GM19468 (cell line): ENCODE measurements around the gene BCOR.

Experiments
- ATAC-seq: cut with Tn5 transposase; IDR thresholded peaks from one replicate; pipeline ENCODE4 v1.9.1; 2021; ENCODE audit warnings: mild to moderate bottlenecking, moderate library complexity, moderate number of reproducible peaks; ENCODE audit not compliant: unreplicated experiment; ENCODE audit errors: extremely low read depth

Gene BCOR

GRCh38 chrX:40087425-40088298 lies 10.1 kb downstream of the BCOR start:
- no peak for ATAC-seq

DNA sequence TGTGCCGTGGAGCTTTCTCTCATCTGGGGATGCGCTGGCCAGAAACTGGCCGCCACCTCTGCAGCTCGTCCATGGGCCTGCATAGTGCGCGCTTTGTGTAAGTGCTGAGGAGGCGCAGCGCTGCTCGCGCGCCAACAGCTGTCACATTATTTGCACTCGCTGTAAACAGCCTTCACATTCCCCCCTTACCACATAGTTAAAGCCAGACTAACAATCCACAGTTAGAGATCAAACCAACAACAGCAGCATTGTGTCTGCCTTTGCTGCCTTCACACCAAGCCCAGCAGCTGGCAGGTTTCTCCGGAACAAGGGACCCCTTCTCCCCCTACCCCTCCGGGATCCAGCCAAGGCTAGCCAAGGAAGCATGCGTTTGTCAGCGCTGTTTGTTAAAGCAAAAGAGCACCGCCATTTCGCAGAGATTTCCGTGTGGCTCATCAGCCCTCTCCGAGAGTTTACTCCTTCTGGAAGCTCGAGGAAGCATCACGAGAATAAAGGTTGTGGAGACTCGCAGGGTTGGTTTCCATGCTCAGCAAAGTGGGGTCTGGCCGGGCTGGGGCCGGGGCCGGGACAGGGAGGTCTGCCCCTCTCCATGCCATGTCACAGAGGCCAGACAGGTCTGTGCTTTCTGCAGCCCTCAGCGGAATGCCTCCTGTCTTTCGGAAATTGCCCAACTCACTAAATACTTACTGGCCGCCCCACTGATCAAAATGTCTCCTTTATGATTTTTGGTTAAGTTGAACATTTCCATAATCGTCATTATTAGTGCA lies 11.0 kb downstream of the BCOR start:
- no peak for ATAC-seq

GRCh38 chrX:40085714-40086113 lies 12.0 kb downstream of the BCOR start:
- ATAC-seq, result no peak

- no peak for ATAC-seq
Measured at GRCh38 chrX:40085102-40085551, 12.6 kb downstream of the BCOR start.

DNA sequence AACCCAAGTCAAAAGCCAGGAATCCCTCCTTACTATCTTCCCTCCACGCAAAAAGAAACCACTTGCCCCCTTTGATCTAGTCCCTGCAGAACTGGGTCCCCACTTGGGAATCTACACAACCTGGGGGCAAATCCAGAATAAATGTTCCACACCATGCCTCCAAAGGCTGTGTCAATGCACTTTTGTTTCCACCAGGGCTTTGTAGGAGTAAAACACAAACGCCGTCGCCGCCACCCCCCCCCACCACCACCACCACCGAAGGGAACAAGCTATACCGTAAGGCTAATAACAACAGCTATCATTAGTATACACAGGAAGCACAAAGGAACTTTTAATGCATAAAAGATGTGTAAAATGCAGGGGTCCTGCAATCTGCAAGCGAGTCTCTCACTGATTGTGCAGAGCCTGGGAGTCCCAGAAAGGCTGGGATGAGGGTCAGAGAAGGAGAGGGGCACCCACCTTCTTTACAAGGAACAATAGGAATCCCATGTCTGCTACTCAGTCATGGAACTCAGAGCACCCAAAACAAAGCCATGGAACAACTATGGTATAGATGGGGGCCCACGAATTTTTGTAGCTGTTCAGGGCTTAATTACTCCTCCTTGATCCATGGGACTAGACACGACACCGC lies 13.2 kb downstream of the BCOR start:
- ATAC-seq, result no peak

DNA sequence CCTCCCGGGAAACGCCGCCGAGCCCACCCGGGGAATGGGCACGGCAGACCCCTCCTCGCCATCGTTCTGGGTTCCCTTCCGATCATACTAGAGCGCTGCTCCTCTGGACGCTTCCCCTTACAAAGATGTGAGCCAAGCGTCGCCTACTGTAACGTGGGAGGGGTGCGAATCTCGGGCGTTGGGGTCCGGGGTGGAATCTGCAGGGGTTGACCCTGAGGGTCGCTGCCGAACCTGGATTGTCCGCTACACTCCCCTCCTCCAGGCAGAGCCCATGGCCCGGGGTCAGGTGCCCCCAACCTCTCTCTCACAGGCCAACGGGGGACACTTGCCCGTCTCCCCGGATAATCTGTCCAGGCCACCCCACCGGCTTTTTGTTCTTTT lies 13.8 kb downstream of the BCOR start:
- ATAC-seq, result no peak

DNA sequence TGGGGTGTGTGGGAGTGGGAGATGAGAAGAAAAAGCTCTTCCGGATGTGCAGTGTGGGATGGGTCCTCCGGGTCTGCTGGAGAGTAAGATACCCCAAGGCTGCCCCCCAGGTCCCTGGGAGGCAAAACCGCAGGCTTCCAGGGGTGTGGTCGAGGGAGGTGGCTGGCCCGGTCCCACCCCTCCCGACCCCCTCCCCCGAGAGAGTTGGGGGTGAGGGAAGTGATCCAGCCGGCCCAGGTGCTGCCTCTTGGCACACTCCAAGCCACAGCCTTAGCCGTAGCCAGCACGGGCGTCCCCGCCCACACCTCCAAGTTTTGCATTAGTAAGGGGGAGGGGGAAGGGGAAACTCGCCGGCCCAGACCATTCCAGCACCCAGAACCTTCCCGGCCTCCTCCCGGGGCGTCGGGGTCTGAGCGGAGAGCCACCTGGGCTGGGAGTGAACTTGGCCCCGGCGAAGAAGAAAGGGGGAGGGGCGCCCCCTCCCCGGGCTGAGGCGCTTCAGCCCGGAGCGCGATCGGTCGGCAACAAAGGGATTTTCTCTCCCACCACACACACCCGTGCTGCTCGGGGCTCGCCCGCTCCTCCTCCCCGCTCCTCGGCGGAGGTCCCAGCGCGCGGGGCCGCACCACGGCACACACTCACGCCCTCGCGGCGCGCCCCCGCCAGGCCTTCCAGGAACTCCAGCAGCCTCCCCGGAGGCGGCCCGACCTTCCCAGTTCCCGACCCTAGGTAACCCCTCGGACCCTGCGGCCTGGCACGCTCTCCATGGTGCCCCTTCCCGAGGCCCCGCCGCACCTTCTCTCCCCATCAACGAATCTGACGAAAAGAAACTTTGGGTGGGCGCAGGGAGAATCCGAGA lies 14.4 kb downstream of the BCOR start:
- no peak for ATAC-seq

- ATAC-seq, result no peak
Measured at GRCh38 chrX:40082447-40083119, 15.2 kb downstream of the BCOR start.

GRCh38 chrX:40081679-40082068 lies 16.1 kb downstream of the BCOR start:
- ATAC-seq, result no peak

GRCh38 chrX:40080894-40081678 lies 16.7 kb downstream of the BCOR start:
- ATAC-seq, result no peak

DNA sequence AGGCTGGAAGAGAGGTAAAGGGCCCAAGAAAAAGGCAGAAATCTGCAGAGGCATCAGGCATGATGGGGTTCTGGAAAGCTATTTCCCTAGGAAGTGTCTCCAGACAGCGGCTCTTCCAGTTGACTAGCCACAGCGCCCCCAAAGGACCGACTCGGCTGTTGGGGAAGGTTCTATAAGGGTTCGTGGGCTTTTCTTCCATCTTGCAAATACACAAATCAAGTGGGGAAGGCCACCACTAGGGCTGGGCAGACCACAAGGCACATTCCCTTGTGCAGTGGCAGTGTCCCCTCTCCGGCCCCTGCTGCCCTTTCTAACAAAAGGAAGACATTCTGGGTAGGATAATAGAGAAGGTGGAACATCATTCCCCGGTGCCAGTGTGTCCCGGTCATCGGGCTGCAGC lies 18.2 kb downstream of the BCOR start:
- ATAC-seq, result no peak

- no peak for ATAC-seq
Measured at GRCh38 chrX:40078489-40079227, 19.1 kb downstream of the BCOR start.

DNA sequence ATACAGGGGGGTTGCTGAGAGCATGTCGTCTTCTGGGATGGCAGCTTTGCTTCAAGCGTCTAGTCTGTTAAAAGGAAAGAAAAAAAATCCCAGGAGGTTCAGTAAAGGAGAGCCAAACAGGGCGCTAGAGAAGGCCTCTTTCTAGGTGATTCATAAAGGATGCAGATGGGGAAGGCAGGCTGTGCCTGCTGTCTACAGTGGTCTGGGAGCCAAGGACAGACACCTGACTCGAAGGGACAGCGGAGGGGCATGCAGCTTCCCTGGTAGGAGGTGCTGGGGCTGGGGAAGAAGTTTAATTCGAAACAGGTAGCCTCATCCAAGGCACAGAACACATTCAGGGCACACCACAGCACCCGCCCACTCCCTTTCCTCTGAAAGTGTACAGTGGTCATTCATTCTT lies 19.9 kb downstream of the BCOR start:
- no peak for ATAC-seq

- no peak for ATAC-seq
Measured at GRCh38 chrX:40076750-40077575, 20.8 kb downstream of the BCOR start.

DNA sequence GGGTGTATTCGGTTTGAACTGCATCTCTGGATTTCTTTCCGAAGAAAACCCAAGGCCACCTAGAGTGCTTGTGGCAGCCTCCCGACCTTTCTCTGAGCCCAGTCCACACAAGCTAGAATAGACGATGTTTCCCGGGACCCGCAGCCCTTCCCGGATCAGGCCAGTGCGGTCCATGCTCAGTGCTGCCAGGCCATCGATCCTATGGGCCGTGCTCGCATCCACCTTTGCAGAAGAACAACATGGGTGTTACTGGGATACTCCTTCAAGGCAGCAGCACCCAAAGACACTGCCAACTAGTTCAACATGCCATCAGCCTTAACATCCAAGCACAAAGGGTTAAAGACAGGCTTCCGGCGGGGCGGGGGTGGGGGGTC lies 22.8 kb downstream of the BCOR start:
- ATAC-seq, result no peak

DNA sequence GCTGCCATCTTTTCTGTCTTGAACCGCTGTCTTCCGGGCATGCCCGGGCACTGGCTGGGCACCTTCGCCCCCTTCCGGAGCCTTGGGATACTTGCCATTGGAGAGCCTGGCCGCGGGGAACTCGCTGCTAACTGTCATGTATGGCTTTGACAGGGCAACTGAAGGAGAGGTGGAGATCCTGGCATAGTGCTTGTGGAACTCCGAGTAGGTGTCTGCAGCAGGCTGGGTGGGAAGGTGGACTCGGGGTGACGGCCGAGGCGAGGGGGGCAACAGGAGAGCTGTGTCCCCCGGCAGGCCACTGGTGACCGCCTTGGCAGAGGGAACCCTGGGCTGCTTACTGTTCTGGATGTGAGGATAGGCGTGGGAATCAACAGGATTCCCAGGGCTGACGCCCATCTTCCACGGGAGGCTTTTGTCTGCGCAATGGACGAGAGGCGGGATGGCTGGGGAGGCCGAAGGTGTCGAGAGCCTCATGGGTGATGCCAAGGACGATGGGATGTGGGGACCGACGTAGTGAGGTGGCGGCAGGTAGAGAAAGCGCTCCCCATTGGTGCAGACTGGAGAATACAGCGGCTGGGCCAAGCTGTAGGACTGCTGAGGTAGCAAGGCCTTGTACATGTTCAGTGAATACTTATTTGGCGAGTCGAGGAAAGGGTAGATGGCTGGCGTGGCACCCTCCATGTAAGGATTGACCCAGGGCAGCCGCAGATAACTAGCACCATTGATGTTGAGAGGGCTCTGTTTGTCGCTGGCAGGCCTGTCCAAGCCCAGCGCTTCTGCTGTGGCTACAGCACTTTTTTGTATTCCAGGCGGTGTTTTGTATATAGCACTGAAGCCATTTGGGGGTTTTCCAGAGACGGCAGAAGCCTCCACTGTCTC lies 23.4 kb downstream of the BCOR start:
- no peak for ATAC-seq
